T-helper 2 cell treated with Interferon-gamma antibody and Interleukin-4, amounts not matched to agents 5 μg/mL and 100 μg/mL, for 36 hours (primary cell): ENCODE data around the gene SBDS.
"Not testable (repeated sequence)": the region's sequence is repeated elsewhere in the genome, so short reads cannot be mapped to it uniquely, and the experiment has no call there.

ENCODE experiments used
- DNase-seq: peaks from one replicate; pipeline ENCODE4 v3.0.0; 2021; ENCODE audit warnings: low spot score
- H3K27ac Mint-ChIP-seq: one replicate; pipeline ENCODE4 v1.8.0; 2021; ENCODE audit warnings: mild to moderate bottlenecking, mixed read lengths
- H3K27me3 Mint-ChIP-seq: one replicate; pipeline ENCODE4 v1.8.0; 2021; ENCODE audit warnings: low read depth, mixed read lengths
- H3K36me3 Mint-ChIP-seq: one replicate; pipeline ENCODE4 v1.8.0; 2021; ENCODE audit warnings: low read depth, mixed read lengths
- H3K4me1 Mint-ChIP-seq: one replicate; pipeline ENCODE4 v1.8.0; 2021; ENCODE audit warnings: low read depth, mixed read lengths
- H3K4me3 Mint-ChIP-seq: one replicate; pipeline ENCODE4 v1.8.0; 2022; ENCODE audit warnings: mild to moderate bottlenecking, moderate library complexity, mixed read lengths
- H3K9me3 Mint-ChIP-seq: one replicate; pipeline ENCODE4 v1.8.0; 2021; ENCODE audit warnings: mixed read lengths

The SBDS gene

GRCh38 chr7:67014076-67014622 is 18.8 kb upstream of the SBDS start:
- H3K27ac Mint-ChIP-seq, H3K9me3 Mint-ChIP-seq, H3K4me3 Mint-ChIP-seq: not testable (repeated sequence)

DNA sequence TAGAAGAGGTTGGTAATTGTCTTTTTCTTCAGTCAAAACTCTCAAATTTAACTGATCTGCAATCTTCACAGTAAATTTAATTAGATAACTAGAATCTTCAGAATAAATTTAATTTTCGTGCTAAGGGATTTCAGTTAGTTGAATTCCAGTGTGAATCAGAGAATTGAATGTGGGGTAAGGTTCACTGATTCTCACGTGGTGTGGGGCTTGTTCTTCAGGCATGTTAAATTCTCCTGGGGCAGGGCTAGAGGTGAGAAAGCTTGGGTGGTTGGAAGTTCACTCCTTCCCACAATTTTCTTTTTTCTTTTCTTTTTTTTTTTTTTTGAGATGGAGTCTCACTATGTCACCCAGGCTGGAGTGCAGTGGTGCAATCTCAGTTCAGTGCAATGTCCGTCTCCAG is 14.3 kb upstream of the SBDS start:
- H3K27me3 Mint-ChIP-seq, H3K4me3 Mint-ChIP-seq, H3K9me3 Mint-ChIP-seq, DNase-seq, H3K4me1 Mint-ChIP-seq, H3K27ac Mint-ChIP-seq: not testable (repeated sequence)
- peaks cover 40% of the 10 kb centered on the region for H3K36me3 Mint-ChIP-seq

More at GRCh38 chr7:67014076-67014622, 18.8 kb upstream of the SBDS start:
- not testable (repeated sequence) for H3K27me3 Mint-ChIP-seq, H3K4me1 Mint-ChIP-seq, DNase-seq
- peaks cover 35% of the 10 kb centered on the region for H3K36me3 Mint-ChIP-seq

GRCh38 chr7:67008260-67008659 is 12.9 kb upstream of the SBDS start:
- no peaks in the 10 kb centered on the region for H3K27me3 Mint-ChIP-seq
- no peaks in the 10 kb centered on the region for H3K9me3 Mint-ChIP-seq
- no peaks in the 10 kb centered on the region for H3K4me1 Mint-ChIP-seq
- H3K36me3 Mint-ChIP-seq: peaks cover 33% of the 10 kb centered on the region
- H3K27ac Mint-ChIP-seq: no peak overlapping the region
- no peak overlapping the region for H3K4me3 Mint-ChIP-seq
- DNase-seq: no peak

GRCh38 chr7:67006965-67007364 is 11.6 kb upstream of the SBDS start:
- no peak overlapping the region for H3K27ac Mint-ChIP-seq
- H3K36me3 Mint-ChIP-seq: peaks cover 36% of the 10 kb centered on the region
- no peaks in the 10 kb centered on the region for H3K4me1 Mint-ChIP-seq
- DNase-seq: no peak
- no peaks in the 10 kb centered on the region for H3K27me3 Mint-ChIP-seq
- H3K9me3 Mint-ChIP-seq: no peaks in the 10 kb centered on the region
- no peak overlapping the region for H3K4me3 Mint-ChIP-seq

DNA sequence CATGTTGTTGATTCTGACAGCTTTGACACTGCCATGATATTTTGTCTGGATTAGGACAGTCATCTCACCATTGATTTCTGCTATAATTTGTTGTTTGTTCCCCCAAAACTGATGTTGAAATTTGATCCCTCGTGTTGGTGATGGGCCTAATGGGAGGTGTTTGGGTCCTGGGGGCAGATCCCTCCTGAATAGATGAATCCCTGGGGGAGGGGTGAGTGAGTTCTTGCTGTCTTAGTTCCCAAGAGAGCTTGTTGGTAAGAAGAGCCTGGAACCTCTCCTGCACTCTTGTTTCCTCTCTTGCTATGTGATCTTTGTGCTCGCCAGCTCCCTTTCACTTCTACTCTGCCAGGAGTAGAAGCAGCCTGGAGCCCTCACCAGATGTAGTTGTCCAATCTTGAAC is 8.8 kb upstream of the SBDS start:
- not testable (repeated sequence) for H3K9me3 Mint-ChIP-seq, H3K4me1 Mint-ChIP-seq, DNase-seq, H3K27me3 Mint-ChIP-seq, H3K27ac Mint-ChIP-seq, H3K4me3 Mint-ChIP-seq
- H3K36me3 Mint-ChIP-seq: peaks cover 30% of the 10 kb centered on the region

- not testable (repeated sequence) for DNase-seq, H3K9me3 Mint-ChIP-seq, H3K4me3 Mint-ChIP-seq, H3K27ac Mint-ChIP-seq, H3K4me1 Mint-ChIP-seq, H3K27me3 Mint-ChIP-seq
- H3K36me3 Mint-ChIP-seq: peaks cover 14% of the 10 kb centered on the region
These were observed 5.3 kb upstream of the SBDS start for GRCh38 chr7:67000601-67001258.

GRCh38 chr7:66996444-66997191 is 1.2 kb upstream of the SBDS start, which contains the start of gene TYW1:
Gene TYW1 (plus strand): TSS chr7:66996833. CDS start chr7:66996979, 146 bp downstream.
- DNase-seq: peak; percentile 98
- H3K27me3 Mint-ChIP-seq, H3K9me3 Mint-ChIP-seq: not testable (repeated sequence)
- Mint-ChIP-seq H3K4me1 (peaks cover 21% of the 10 kb centered on the region), H3K27ac (peak within 1 kb of the TSS; percentile 100), H3K36me3 (peaks cover 19% of the 10 kb centered on the region), H3K4me3 (peak within 1 kb of the TSS; percentile 98)

DNA sequence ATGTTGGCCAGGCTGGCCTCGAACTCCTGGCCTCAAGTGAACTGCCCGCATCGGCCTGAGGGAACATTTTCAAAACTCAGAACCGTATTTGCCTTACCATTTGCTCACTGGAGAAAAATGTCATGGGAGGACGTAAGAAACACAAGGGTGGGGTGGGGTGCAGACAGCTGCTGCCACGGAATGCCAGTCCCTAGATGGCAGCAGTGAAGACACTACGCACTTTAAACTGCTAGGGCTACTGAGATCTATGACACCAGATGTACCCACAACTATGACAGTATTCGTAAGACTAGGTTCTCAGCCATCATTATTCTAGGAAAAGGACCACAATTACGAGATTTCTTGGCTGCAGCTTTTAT is 716 bp downstream of the SBDS start:
- Mint-ChIP-seq H3K27ac (peak overlapping the region; percentile 100), H3K4me1 (peaks cover 19% of the 10 kb centered on the region), H3K4me3 (peak overlapping the region; percentile 98), H3K36me3 (peaks cover 20% of the 10 kb centered on the region)
- H3K9me3 Mint-ChIP-seq, H3K27me3 Mint-ChIP-seq: not testable (repeated sequence)
- peak; percentile 52 for DNase-seq

DNA sequence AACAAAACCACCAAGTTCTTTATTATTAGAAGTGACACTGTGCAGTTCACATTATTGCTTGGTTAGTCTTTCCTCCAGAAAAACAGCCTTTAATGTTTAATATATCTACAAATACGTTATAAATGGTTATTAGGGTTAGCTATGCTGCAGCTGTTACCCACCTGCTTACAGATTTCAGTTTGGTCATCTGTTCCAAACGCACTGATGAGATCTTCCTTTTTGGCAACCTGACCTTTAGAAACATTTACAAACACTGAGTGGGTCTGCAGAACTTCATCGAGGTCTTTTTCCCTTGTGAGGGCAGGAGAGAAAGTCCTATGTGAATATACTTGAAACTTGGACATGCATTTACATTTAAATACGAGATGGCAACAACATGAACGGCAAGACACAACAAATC is 1.3 kb downstream of the SBDS start:
- Mint-ChIP-seq H3K36me3 (peaks cover 21% of the 10 kb centered on the region), H3K27ac (peak overlapping the region; percentile 100), H3K4me1 (peaks cover 19% of the 10 kb centered on the region), H3K4me3 (peak overlapping the region; percentile 98)
- H3K27me3 Mint-ChIP-seq, DNase-seq, H3K9me3 Mint-ChIP-seq: not testable (repeated sequence)

DNA sequence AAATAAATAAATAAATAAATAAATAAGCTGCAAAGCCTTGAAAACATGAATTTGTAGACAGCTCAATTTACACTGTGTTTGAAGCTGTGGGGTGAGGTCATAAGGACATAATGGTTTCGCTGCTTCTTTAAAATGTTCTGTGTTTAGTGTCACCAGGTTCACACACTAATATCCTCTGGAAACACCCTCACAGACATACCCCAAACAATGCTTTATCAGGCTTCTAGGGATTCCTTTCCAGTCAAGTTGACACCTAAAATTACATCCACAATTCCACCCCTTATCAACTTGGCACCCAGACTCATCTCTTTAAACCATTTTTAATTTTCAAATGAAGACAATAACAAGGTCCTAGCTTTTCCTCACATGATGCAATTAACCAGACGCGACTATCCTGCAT is 5.8 kb downstream of the SBDS start:
- H3K27me3 Mint-ChIP-seq, H3K4me1 Mint-ChIP-seq, H3K27ac Mint-ChIP-seq, H3K9me3 Mint-ChIP-seq, DNase-seq, H3K4me3 Mint-ChIP-seq: not testable (repeated sequence)
- peaks cover 31% of the 10 kb centered on the region for H3K36me3 Mint-ChIP-seq

DNA sequence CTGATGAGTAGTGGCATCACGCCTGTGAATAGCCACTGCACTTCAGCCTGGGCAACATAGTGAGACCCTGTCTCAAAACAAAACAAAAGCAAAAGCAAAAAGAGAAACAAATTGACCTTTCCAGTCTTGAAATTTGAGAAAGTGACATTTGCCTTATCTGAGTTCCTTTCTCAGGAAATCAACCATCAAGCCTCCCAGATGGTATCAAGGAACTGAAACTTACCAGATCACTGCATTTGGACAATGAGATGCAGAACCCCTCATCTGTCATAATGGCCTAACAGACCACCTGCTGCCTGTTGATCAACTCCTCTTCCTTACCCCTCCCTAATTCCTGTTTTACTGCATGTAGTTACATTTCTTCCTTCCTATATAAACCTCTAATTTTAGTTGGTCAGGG is 15.1 kb downstream of the SBDS start:
- not testable (repeated sequence) for H3K4me3 Mint-ChIP-seq, H3K27me3 Mint-ChIP-seq, DNase-seq, H3K27ac Mint-ChIP-seq, H3K36me3 Mint-ChIP-seq, H3K4me1 Mint-ChIP-seq
- H3K9me3 Mint-ChIP-seq: peaks cover 16% of the 10 kb centered on the region

DNA sequence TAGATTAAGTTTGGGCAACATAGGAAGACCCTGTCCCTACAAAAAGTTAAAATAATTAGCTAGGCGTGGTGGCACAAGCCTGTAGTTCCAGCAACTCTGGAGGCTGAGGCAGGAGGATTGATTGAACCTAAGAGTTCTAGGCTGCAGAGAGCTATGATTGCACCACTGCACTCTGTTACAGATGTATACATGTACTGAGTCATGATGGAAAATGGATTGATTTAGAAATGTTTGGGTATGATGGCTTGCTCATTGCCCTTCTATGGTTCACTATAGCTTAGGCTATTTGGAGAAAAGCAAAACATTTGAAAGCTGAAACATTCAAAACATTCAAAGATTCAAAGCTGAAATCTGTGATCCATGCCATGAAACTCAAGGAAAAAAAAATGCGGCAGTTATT is 16.4 kb downstream of the SBDS start:
- H3K27me3 Mint-ChIP-seq, H3K4me1 Mint-ChIP-seq, DNase-seq, H3K27ac Mint-ChIP-seq, H3K36me3 Mint-ChIP-seq, H3K4me3 Mint-ChIP-seq: not testable (repeated sequence)
- peaks cover 16% of the 10 kb centered on the region for H3K9me3 Mint-ChIP-seq

- DNase-seq, H3K36me3 Mint-ChIP-seq, H3K27ac Mint-ChIP-seq, H3K27me3 Mint-ChIP-seq, H3K4me3 Mint-ChIP-seq, H3K4me1 Mint-ChIP-seq: not testable (repeated sequence)
- H3K9me3 Mint-ChIP-seq: peaks cover 16% of the 10 kb centered on the region
These were observed 17.1 kb downstream of the SBDS start for GRCh38 chr7:66978312-66978711.

- Mint-ChIP-seq H3K27ac (no peak overlapping the region), H3K27me3 (no peaks in the 10 kb centered on the region), H3K4me3 (no peak overlapping the region), H3K4me1 (no peaks in the 10 kb centered on the region), H3K9me3 (peaks cover 6% of the 10 kb centered on the region), H3K36me3 (peaks cover 5% of the 10 kb centered on the region)
- DNase-seq: no peak
These were observed 20.3 kb downstream of the SBDS start for GRCh38 chr7:66974986-66975590.
